ENCODE data around the gene PBRM1. TPM values are rescaled to one million over a fixed set of nuclear protein-coding genes. Genes with fewer than 3 reads are reported as not detected.

The PBRM1 gene
- total and polyA plus RNA-seq, 2 donors from 2014 or later, result 4.1 to 56.2 TPM

DNA sequence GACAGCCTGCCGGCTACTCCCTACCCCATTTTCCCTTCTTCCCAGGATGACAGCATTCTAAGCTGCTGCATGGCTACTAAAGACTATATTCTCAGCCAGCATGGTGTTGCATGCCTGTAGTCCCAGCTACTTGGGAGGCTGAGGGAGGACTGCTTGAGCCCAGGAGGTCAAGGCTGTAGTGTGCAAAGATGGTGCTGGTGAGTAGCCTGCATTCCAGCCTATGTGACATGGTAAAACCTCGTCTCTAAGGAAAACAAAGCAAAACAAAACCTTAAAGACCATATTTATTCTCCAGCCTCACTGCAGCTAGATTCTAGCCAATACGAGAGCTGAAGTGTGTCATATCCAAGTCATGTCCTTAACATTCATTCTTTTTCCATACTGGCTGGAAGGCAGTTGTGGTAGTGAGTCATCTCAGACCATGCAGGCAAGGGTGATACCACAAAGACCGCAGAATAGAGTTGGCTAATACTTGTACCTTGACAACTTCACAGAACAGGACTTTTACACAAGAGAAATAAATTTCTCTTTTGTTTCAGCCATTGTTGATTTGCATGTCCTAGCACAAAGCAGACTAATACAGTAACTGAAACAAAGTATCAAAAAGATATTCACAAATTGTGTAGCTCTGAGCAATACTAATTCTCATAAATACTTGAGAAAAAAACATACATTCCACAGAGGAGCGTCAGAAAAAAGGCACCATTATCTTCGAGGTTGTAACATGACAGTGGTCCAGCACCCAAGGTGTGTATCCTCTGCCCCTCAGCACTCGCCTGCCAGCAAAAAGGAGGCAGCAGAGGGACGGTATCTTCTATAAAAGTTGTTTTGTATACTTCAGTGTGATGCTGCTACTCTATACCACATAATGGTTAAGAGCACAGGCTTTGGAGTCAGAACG, 14.8 kb downstream of the PBRM1 start:
- no peaks in the 10 kb centered on the region for H3K27me3 ChIP-seq (ENCODE audit: control insufficient read depth, insufficient read depth, low read length)
- intact Hi-C loops (cut with DNase I), result no loop called here
- H3K9me3 ChIP-seq (ENCODE audit: control insufficient read depth in 2 of 3, insufficient read depth in 1 of 3, low read length in 3 of 3), result no peaks in the 10 kb centered on the region
- H3K4me1 ChIP-seq (ENCODE audit: control insufficient read depth in 2 of 3, insufficient read depth in 2 of 3, low read depth in 1 of 3, low read length in 3 of 3), result no peaks in the 10 kb centered on the region
- H3K9ac ChIP-seq (ENCODE audit: low read length in 3 of 3), result no peak overlapping the region
- H3K36me3 ChIP-seq (ENCODE audit: control insufficient read depth in 2 of 3, insufficient read depth in 3 of 3, low read length in 3 of 3), result peaks cover 0 to 15% (median 11%) of the 10 kb centered on the region in 3 donors
- no peak overlapping the region for H3K27ac ChIP-seq (ENCODE audit: low read depth in 2 of 2, low read length in 2 of 2)
- no peak overlapping the region for H3K4me3 ChIP-seq (ENCODE audit: low read length in 3 of 3)
- TF ChIP-seq, protein P1, sequence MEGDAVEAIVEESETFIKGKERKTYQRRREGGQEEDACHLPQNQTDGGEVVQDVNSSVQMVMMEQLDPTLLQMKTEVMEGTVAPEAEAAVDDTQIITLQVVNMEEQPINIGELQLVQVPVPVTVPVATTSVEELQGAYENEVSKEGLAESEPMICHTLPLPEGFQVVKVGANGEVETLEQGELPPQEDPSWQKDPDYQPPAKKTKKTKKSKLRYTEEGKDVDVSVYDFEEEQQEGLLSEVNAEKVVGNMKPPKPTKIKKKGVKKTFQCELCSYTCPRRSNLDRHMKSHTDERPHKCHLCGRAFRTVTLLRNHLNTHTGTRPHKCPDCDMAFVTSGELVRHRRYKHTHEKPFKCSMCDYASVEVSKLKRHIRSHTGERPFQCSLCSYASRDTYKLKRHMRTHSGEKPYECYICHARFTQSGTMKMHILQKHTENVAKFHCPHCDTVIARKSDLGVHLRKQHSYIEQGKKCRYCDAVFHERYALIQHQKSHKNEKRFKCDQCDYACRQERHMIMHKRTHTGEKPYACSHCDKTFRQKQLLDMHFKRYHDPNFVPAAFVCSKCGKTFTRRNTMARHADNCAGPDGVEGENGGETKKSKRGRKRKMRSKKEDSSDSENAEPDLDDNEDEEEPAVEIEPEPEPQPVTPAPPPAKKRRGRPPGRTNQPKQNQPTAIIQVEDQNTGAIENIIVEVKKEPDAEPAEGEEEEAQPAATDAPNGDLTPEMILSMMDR (IDR thresholded peaks at IDR 0.05; ENCODE audit: borderline replicate concordance, extremely low read depth, insufficient read depth), result no peak
- DNase-seq, result no peak
- no peak for FAIRE-seq

DNA sequence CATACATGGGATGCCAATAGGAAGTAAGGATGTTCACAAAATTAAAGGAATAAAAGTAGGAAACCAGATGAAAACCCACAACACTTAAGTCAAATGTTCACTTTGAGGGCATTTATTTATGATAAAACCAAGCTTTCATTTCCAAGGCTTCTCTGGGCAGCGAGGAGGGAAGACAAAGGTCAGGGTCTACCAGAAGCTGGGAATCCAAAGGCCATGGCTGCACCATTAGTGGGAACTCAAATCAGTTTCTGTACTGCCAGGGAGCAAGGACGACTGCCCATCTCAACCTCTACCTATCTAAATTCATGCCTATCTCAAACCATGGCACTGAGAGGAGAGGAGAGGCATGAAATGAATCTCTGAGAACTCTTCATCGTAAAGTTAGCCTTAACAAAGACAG, 22.6 kb downstream of the PBRM1 start:
- TF ChIP-seq, protein P1 (IDR thresholded peaks at IDR 0.05; ENCODE audit: borderline replicate concordance, extremely low read depth, insufficient read depth), result no peak
- Histone ChIP-seq H3K9ac (ENCODE audit: low read length in 3 of 3) (no peak overlapping the region), H3K36me3 (ENCODE audit: control insufficient read depth in 2 of 3, insufficient read depth in 3 of 3, low read length in 3 of 3) (peaks cover 9 to 35% (median 14%) of the 10 kb centered on the region in 3 donors), H3K9me3 (ENCODE audit: control insufficient read depth in 2 of 3, insufficient read depth in 1 of 3, low read length in 3 of 3) (no peaks in the 10 kb centered on the region), H3K4me1 (ENCODE audit: control insufficient read depth in 2 of 3, insufficient read depth in 2 of 3, low read depth in 1 of 3, low read length in 3 of 3) (peaks cover 0 to 2% (median 0%) of the 10 kb centered on the region in 3 donors), H3K27ac (ENCODE audit: low read depth in 2 of 2, low read length in 2 of 2) (no peak overlapping the region), H3K27me3 (ENCODE audit: control insufficient read depth, insufficient read depth, low read length) (no peaks in the 10 kb centered on the region), H3K4me3 (ENCODE audit: low read length in 3 of 3) (no peak overlapping the region)
- FAIRE-seq, result no peak
- intact Hi-C loops (cut with DNase I), result no loop called here
- DNase-seq, result no peak

- Histone ChIP-seq H3K27me3 (ENCODE audit: control insufficient read depth, insufficient read depth, low read length) (no peaks in the 10 kb centered on the region), H3K9ac (ENCODE audit: low read length in 3 of 3) (no peak overlapping the region), H3K4me1 (ENCODE audit: control insufficient read depth in 2 of 3, insufficient read depth in 2 of 3, low read depth in 1 of 3, low read length in 3 of 3) (peaks cover 0 to 2% (median 0%) of the 10 kb centered on the region in 3 donors), H3K9me3 (ENCODE audit: control insufficient read depth in 2 of 3, insufficient read depth in 1 of 3, low read length in 3 of 3) (no peaks in the 10 kb centered on the region), H3K4me3 (ENCODE audit: low read length in 3 of 3) (no peak overlapping the region), H3K36me3 (ENCODE audit: control insufficient read depth in 2 of 3, insufficient read depth in 3 of 3, low read length in 3 of 3) (peaks cover 14 to 42% (median 23%) of the 10 kb centered on the region in 3 donors), H3K27ac (ENCODE audit: low read depth in 2 of 2, low read length in 2 of 2) (no peak overlapping the region)
- TF ChIP-seq, protein P1 (IDR thresholded peaks at IDR 0.05; ENCODE audit: borderline replicate concordance, extremely low read depth, insufficient read depth), result no peak
- no peak for DNase-seq
- FAIRE-seq, result no peak
- intact Hi-C loops (cut with DNase I), result no loop called here
Measured at GRCh38 chr3:52660046-52660445, 25.7 kb downstream of the PBRM1 start.

Data from kidney (tissue), 14 donors.